HTERT RPE-1 (cell line): ENCODE measurements around the gene HMMR.
"Not testable (repeated sequence)": the region's sequence is repeated elsewhere in the genome, so short reads cannot be mapped to it uniquely, and the experiment has no call there.

Experiments
- in situ Hi-C: fragments of 300-500 bp; cut with MboI; formaldehyde crosslinking; loops from 4 replicates; pipeline ENCODE4 v1.14.3; 2020; ENCODE audit warnings: low sequenced_read_pairs

The HMMR gene

DNA sequence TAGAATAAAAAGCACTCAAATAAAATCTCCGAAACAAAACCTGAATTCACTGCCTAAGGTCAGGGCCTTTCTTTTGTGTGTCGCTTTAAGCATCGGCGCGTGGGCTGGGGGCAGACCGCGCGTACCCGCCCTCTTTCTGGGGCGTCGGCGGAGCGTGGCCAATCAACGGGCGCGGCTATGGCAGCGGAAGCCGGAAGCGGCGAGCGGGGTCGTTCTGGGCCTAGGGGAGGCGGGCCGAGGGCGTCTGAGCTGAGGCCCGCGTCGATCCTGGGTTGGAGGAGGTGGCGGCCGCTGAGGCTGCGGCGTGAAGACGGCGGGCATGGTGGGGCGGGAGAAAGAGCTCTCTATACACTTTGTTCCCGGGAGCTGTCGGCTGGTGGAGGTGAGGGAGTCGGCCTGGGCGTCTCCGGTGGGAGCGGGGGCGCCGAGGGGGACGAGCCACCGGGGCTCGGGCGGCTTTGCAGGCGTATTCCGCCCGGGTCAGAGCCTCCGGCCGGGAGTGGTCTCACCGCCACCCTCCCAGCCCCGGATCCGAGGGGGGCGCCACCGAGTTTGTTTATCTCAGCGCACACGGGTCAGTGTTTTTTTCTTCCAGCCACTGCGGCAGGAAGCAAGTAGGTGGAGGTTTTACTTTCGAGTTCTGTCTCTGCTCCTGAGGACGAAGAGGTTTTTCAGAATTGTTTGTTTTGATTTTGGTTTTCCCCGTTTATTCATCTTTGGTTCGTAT, 45.1 kb downstream of the HMMR start, which contains the start of gene MAT2B:
Gene MAT2B, plus strand, starts transcription at position 252 of the 727 bp plus-strand sequence. Its CDS starts 68 bp downstream, at position 320.
- in situ Hi-C loops = no loop called here

DNA sequence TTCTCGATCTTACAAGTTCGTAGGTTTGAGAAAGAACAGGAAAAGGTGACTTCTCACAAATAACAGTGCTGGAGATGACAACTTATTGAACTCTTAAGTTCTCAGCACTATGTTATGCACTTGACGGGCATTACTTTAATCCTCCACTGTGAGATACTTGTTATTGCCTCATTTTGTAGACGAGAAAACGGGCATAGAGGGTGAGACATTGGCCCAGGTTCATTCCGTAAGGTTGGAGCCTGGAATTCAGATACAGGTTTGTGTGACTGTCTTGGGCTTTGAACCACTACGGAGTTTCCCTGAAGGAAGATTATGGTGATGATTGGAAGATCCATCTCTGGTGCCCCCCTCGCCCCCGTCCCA, 45.6 kb downstream of the HMMR start:
- in situ Hi-C loops = no loop called here

DNA sequence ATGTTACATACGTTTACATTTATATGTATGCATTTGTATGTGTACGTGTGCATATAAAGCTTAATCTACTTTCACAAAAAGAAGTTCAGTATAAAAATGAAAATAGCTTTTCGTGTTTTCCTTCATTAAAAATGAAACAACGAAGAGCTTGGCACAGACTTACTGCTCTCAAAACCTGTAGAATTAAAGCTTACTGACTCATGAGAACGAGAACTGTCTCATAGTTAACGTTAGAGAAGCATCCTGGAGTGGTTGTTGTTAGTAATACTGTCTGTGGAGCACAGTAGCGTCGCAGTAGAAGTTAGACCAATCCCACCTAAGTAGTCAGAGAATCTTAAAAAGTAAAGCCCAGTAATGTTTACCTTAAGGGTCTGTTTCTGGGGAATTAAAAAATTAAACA, 46.3 kb downstream of the HMMR start:
- in situ Hi-C loops = no loop called here

DNA sequence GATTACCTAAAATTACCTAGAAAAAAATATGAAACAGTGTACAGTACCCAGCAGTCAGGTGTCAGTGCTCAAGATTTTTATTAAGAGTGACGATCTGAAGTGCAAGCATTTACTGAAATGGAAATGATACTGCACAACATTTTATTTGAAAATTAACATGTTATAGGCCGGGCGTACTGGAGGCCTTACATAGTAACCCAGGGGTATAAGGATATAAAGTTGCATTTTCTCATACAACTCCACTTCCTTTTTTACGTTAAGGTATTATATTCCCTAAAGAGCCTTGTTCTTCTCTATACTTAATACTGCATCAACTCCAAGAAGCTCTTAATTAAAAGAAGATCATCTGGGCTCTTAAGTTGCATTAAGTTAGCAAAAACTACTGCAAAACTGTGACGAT, 48.3 kb downstream of the HMMR start:
- in situ Hi-C loops = no loop called here

DNA sequence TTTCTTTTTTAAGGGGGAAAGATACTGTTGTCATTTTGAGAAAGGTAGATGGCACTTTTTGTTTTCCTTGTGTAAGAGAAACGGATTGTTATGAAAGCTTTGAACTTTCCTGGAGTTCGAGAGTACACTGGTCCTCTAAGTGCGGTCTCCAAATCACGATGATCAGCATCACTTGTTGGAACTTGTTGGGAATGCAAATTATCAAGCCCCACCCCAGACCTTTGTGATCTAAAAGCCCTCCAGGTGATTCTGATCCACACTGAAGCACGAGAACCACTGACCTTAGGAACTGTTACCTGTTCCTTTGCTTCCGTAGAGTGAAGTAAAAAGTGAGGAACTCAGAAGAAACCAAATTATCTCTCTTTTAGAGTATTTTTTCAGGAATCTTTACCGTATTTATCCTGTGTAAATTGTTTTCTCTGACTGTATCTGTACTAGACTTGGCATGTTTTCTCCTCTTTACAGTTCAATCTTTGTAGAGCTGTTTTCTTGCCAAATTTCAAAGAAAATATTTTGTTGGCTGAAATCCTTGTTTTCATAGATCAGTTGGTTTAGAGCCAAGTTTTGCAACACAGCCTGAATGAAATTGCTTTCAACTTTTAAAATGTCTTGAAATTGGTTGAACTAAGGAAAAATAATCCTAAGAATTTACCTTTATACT, 49.0 kb downstream of the HMMR start:
- in situ Hi-C loops = no loop called here

DNA sequence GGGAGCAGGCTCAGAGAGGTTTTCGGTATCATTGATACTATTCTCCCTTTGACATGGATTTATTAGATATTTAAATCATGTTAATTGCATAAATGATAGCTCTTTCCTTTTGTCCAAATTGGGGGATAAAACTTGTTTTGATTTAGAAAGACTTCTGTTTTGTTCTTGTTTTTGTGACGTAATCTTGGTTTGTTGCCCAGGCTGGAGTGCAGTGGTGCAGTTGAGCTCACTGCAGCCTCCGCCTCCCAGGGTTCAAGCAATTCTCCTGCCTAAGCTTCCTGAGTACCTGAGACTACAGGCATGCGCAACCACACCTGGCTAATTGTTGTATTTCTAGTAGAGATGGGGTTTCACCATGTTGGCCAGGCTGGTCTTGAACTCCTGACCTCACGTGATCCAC, 52.1 kb downstream of the HMMR start:
- in situ Hi-C loops = no loop called here

DNA sequence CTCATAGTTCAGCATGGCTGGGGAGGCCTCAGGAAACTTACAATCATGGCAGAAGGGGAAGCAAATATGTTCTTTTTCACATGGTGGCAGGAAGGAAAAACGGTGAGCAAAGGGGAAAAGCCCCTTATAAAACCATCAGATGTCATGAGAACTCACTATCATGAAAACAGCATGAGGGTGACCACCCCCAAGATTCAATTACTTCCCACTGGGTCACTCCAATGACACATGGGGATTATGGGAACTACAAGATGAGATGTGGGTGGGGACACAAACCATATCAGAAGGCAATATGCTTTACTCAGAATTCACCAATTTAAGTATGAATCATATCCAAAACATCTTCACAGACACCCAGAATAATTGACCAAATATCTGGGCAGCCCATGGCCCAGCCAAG, 64.7 kb downstream of the HMMR start:
- in situ Hi-C loops = no loop called here

DNA sequence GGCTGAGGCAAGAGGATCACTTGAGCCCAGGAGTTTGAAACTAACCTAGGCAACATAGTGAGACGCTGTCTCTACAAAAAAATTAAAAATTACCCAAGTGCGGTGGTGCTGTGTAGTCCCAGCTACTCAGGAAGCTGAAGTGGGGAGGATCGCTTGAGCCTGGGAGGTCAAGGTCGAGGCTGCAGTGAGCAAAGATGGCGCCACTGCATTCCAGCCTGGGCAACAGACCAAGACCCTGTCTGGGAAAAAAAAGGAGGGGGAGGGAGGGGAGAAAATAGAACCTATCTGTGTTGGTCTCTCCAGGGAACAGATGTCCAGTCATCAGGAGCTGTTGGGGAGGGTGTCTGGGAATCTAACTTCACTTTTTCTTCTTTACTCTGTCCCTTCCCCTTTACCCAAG, 69.3 kb downstream of the HMMR start:
- in situ Hi-C loops = no loop called here

DNA sequence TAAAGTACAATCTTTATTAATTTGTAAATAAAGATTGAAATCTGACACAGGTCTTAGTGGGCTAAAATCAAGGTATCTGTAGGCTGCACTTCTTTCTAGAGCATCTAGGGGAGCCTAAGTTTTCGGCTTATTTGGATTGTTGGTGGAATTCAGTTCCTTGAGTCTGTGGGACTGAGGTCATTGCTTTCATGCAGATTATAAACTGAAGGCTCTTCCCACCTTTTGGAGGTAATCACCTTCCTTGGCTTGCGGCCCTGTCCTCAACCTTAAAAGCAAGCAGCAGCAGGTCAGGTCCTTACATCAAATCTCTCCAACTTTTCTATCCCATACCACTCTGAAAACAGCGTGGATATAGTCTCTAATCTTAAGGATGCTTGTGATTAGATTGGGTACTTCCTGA, 70.8 kb downstream of the HMMR start:
- in situ Hi-C loops = no loop called here

DNA sequence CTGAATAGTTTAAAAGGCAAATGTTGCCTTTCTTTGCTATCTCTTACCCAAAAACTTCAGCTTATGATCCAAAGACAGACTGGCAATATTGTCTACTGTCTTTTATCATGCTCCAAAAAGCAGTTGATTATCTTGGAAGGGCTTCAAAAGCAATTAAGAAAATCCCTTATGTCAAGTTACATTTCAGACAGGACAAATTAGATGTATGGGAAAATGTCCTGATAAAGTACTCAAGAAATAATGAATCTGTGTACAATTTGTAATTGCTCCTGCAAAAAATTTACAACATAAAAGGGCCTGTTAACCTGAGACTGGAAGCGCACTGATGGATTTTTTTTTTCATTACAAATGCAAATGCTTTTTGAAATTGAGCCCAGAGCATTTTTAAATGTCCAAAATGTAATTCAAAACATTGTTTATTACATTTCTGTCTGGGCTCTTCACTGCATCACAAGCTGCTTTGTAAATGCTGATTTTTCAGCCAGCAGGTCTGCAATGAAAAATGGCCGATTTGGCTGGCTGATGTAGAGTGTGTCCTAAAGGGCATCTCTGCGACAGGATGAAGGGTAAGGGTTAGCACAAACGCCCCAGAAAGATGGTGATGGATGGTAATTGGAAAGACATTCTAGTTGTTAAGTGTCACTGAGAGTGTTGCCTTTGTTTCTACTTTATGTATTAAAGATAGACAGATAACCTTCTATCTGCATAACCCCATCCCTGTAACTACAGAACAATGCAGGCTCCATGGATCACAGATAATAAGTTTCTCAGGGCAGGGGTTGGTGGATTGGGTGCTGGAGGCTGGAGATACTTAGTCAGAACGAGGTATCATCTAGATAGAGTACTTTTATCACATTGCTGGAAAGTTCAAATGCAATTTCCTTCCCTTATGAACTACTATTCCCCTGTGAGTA, 72.0 kb downstream of the HMMR start:
- in situ Hi-C loops = no loop called here

DNA sequence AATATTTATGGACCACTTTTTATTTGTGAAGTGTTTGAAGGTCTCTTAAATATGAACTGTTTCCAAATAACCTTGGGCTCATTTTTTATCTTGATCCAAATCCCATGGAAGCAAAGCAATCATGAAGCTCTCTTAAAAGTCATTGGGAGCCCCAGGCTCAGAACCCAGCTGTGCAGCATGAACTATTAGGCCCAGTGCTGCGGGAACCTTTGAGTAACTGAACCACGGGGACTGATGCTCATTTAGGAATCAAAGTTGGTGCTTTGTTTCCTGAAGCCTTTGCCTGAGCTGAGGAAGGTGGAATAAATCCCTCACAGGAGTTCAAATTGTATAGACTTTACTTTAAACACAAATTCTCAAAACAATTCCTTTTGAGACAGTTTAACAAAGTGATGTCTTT, 72.8 kb downstream of the HMMR start:
- in situ Hi-C loops = no loop called here

DNA sequence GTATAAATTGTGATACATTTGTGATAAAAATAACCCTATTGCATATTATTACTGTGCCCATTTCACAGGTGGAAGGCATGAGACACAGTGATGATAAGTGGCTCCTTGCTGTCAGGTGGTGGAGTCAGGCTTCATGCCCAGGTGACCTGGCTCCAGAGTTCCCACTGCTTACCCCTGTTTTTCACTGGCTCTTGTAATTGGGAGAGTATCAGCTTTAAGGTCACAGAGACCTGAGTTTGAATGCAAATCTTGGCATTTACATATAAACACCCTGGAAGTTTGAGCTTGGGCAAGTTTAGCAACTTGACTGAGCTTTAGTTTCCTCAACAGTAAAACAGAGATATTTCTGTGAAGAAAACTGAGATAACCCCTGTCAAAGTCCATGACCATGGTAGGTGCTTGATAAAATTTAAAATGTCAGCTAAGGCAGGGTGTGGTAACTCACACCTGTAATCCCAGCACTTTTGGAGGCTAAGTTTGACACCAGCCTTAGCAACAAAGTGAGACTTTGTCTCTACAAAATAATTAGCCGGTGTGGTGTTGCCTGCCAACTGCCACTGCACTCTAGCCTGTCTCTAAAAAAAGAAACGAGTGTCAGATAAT, 74.2 kb downstream of the HMMR start:
- in situ Hi-C loops = no loop called here

DNA sequence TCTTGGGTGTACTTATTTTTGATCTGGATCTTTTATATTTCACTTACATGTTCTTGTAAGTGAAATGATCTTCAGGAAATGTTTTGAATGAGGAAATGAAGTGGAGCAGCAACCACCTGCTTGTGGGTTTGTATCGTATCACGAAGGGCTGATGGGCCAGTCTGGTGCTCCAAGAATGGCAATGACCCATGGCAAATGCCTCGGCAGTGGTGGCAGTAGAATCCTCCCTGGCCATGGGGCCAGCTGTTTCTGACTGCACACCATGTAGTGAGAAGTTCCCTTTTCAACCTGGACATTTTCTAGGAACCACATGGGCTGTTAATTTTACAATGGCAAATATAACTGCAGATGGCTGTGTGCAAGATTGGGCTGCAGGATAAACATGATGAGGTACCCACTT, 74.9 kb downstream of the HMMR start:
- in situ Hi-C loops = no loop called here

DNA sequence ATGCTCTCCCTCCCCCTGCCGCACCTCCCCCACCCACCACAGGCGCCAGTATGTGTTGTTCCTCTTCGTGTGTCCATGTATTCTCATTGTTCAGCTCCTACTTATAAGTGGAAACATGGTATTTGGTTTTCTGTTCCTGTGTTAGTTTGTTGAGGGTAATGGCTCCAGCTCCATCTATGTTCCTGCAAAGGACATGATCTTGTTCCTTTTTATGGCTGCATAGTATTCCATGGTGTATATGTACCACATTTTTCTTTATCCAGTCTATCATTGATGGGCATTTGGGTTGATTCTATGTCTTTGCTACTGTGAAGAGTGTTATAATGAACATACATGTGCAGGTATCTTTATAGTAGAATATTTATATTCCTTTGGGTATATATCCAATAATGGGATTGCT, 76.0 kb downstream of the HMMR start:
- in situ Hi-C loops = not testable (repeated sequence)

DNA sequence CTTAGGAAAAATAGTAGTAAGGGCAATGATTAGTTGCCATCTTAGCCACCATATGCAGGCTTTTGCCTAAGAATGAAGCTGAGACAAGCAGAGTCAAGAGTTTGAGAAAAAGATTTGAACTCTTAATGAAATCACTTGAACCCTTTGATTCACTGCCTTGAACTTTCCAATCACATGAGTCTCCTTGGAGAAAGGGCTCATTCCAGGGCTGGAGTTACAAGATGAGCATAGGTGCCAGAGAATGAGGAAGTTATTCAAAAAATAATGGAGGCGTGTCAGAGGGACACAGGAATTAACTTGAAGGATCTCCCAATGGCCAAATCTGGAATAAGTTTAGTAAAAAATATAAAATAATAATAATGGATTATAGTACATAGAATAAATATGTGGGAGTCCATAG, 80.3 kb downstream of the HMMR start:
- in situ Hi-C loops = no loop called here
